ENCODE measurements around the gene ADAMTS18. TPM values are rescaled to one million over a fixed set of nuclear protein-coding genes. Genes with fewer than 3 reads are reported as not detected.

Gene ADAMTS18
- total and polyA plus RNA-seq, 4 donors, result under 0.01 to 0.17 TPM; not detected in 2

GRCh38 chr16:77302674-77303073 lies 132.2 kb downstream of the ADAMTS18 start:
- 63% methylated on average over 1 of the region's 1 CpG for WGBS

DNA sequence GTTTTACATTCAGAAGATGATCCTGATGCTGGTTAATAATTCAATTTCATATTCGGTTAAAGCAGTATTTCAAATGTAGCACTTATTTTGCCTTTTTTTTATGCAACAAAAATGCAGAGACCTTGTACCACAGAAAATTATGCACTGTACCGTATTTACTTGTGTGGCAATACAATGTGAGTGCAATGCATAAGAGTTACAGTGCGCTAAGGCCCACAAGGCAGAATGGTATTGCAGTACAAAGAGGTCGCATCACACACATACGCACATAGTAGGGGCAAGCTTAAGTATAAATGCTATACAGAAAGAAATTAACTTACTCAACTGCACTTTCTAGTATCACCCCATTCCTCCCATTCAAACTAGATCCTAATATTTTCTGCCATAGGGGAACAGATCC lies 132.6 kb downstream of the ADAMTS18 start:
- H3K4me3 ChIP-seq (ENCODE audit: low read depth in 1 of 3, low read length in 3 of 3), result no peak overlapping the region
- no peaks in the 10 kb centered on the region for H3K36me3 ChIP-seq (ENCODE audit: control insufficient read depth in 4 of 4, insufficient read depth in 3 of 4, low read depth in 1 of 4, low read length in 3 of 4)
- H3K27ac ChIP-seq (ENCODE audit: low read depth in 1 of 2, low read length in 2 of 2), result no peak overlapping the region
- H3K9ac ChIP-seq (ENCODE audit: low read depth in 1 of 2, low read length in 2 of 2), result no peak overlapping the region
- no peak for TF ChIP-seq RAD21 (IDR thresholded peaks at IDR 0.05)
- TF ChIP-seq RXRA (IDR thresholded peaks at IDR 0.05), result no peak
- TF ChIP-seq, protein P1, sequence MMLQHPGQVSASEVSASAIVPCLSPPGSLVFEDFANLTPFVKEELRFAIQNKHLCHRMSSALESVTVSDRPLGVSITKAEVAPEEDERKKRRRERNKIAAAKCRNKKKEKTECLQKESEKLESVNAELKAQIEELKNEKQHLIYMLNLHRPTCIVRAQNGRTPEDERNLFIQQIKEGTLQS (IDR thresholded peaks at IDR 0.05), result no peak
- no peak for TF ChIP-seq NR2F2 (IDR thresholded peaks at IDR 0.05)
- no peak for TF ChIP-seq TAF1 (conservative IDR thresholded peaks at IDR 0.05)
- TF ChIP-seq HNF4G (IDR thresholded peaks at IDR 0.05), result no peak
- TF ChIP-seq REST (IDR thresholded peaks at IDR 0.05), result no peak
- no peak for TF ChIP-seq ZBTB33 (IDR thresholded peaks at IDR 0.05)
- no peak for TF ChIP-seq HNF4A (conservative IDR thresholded peaks at IDR 0.05)
- TF ChIP-seq GABPA (IDR thresholded peaks at IDR 0.05 in 1 of 2, conservative IDR thresholded peaks at IDR 0.05 in 1 of 2), result no peak
- TF ChIP-seq MAX (IDR thresholded peaks at IDR 0.05), result no peak
- no peak for TF ChIP-seq JUND (IDR thresholded peaks at IDR 0.05)
- TF ChIP-seq FOXA2 (IDR thresholded peaks at IDR 0.05), result no peak
- no peak for TF ChIP-seq SP1 (IDR thresholded peaks at IDR 0.05)
- TF ChIP-seq YY1 (IDR thresholded peaks at IDR 0.05), result no peak
- 87% methylated on average over 5 of the region's 5 CpGs for WGBS
- H3K9me3 ChIP-seq (ENCODE audit: control insufficient read depth in 4 of 4, low read length in 3 of 4), result no peaks in the 10 kb centered on the region
- peaks cover 0 to 4% (median 0%) of the 10 kb centered on the region in 4 donors for H3K27me3 ChIP-seq (ENCODE audit: control insufficient read depth in 4 of 4, insufficient read depth in 4 of 4, low read length in 3 of 4)
- no peak for DNase-seq (ENCODE audit: low spot score)
- H3K4me1 ChIP-seq (ENCODE audit: control insufficient read depth in 4 of 4, insufficient read depth in 4 of 4, low read length in 3 of 4), result no peaks in the 10 kb centered on the region

More at GRCh38 chr16:77302674-77303073, 132.2 kb downstream of the ADAMTS18 start:
- Histone ChIP-seq H3K4me1 (ENCODE audit: control insufficient read depth in 4 of 4, insufficient read depth in 4 of 4, low read length in 3 of 4) (no peaks in the 10 kb centered on the region), H3K9ac (ENCODE audit: low read depth in 1 of 2, low read length in 2 of 2) (no peak overlapping the region), H3K9me3 (ENCODE audit: control insufficient read depth in 4 of 4, low read length in 3 of 4) (no peaks in the 10 kb centered on the region), H3K27me3 (ENCODE audit: control insufficient read depth in 4 of 4, insufficient read depth in 4 of 4, low read length in 3 of 4) (peaks cover 0 to 4% (median 0%) of the 10 kb centered on the region in 4 donors), H3K4me3 (ENCODE audit: low read depth in 1 of 3, low read length in 3 of 3) (no peak overlapping the region), H3K36me3 (ENCODE audit: control insufficient read depth in 4 of 4, insufficient read depth in 3 of 4, low read depth in 1 of 4, low read length in 3 of 4) (no peaks in the 10 kb centered on the region), H3K27ac (ENCODE audit: low read depth in 1 of 2, low read length in 2 of 2) (no peak overlapping the region)
- TF ChIP-seq MAX (IDR thresholded peaks at IDR 0.05) (no peak), RXRA (IDR thresholded peaks at IDR 0.05) (no peak), FOXA1 (IDR thresholded peaks at IDR 0.05) (no peak)
- TF ChIP-seq, protein P2, sequence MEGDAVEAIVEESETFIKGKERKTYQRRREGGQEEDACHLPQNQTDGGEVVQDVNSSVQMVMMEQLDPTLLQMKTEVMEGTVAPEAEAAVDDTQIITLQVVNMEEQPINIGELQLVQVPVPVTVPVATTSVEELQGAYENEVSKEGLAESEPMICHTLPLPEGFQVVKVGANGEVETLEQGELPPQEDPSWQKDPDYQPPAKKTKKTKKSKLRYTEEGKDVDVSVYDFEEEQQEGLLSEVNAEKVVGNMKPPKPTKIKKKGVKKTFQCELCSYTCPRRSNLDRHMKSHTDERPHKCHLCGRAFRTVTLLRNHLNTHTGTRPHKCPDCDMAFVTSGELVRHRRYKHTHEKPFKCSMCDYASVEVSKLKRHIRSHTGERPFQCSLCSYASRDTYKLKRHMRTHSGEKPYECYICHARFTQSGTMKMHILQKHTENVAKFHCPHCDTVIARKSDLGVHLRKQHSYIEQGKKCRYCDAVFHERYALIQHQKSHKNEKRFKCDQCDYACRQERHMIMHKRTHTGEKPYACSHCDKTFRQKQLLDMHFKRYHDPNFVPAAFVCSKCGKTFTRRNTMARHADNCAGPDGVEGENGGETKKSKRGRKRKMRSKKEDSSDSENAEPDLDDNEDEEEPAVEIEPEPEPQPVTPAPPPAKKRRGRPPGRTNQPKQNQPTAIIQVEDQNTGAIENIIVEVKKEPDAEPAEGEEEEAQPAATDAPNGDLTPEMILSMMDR (IDR thresholded peaks at IDR 0.05; ENCODE audit: low read depth, low read length, missing input control), result no peak
- no peak for DNase-seq (ENCODE audit: low spot score)

Data from liver (tissue), 9 donors.